ENCODE results near the gene SKA3. TPM values are rescaled to one million over a fixed set of nuclear protein-coding genes. Genes with fewer than 3 reads are reported as not detected.

The SKA3 gene
- total RNA-seq, result 3.9 and 4.6 TPM in 2 replicates

DNA sequence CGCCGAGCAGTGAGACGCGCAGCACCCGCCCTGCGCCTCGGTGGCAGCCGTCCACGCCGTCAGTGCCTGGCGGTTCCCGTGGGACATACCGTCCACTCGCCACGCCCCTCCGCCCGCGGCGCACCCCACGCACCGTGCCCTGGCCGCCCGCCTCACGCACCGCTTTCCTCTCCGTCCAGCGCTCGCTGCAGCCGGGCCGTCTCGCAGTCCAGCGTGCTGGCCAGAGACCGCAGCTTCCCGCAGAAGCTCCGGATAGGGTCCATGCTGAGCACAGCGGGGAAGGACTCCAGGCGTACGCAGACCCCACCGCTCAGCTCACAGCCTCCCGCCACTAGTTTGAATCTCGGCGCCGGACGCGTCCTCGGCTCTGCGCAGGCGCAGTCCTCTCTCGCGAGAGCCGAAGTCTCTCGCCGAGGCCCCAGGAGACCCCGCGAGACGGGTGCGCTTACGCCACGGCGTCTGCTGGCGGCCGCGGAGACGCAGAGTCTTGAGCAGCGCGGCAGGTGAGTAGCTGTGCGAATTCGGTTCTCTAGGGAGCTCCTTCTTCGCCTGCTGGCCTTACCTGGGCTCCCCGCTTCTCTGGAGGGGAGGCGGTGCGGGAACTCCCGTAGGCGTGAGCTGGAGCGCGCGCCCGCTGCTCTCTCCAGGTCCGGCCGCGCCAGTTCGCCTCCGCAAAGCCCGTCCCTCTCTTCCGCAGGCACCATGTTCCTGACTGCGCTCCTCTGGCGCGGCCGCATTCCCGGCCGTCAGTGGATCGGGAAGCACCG, at the start of gene SKA3, which contains the start of gene MRPL57:
SKA3 (minus strand) TSS at position 338 of the 767 bp plus-strand sequence; CDS start at position 263, 75 bp downstream.
MRPL57 (plus strand) TSS at position 444 of the 767 bp plus-strand sequence; CDS start at position 703, 259 bp downstream.

Other genes starting within 250 kb of the SKA3 start
- gene LATS2, start 115.0 kb downstream of the SKA3 start, total RNA-seq, result 26.4 and 27.8 TPM in 2 replicates
- gene SAP18, start 36.4 kb downstream of the SKA3 start, total RNA-seq, result 70.9 and 83.4 TPM in 2 replicates
- gene MRPL57, start 106 bp upstream of the SKA3 start, total RNA-seq, result 24.4 and 26.0 TPM in 2 replicates

Measured in endothelial cell of coronary artery (primary cell).